ENCODE data around the gene CYB561A3.

The CYB561A3 gene

DNA sequence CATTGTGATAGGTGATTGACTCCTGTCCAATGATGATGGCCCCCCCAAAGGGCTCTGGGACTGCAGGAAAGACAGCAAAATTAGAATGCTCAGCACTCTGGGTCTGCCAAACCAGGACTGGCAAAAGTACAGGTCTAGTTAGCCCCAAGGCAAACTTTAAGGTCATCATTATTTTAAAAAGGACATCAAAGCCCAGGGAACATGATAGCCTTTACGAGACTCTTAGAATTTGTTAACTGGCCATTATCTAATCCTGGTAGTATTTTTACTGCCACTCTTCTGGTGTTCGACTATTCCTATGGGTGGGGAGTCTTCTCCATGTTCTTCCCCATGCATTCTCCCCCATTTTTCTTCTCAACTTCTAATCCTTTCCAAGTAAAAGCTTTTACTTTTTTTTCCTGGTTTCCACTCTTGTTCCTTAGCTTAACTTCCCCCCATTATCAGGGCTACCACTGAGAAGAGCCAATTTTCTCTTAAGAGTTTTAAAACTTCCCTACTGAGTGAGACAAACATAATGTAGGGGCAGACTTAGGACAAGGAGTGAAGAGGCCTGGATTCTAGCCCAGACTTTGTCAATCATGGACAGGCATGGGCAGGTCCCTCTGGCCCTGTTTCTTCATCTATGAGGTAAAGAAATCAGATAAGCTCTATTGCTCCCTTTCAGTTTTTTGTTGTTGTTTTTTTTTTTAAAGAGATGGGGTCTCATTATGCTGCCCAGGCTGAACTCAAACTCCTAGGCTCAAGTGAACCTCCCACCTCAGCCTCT is 35.9 kb downstream of the CYB561A3 start:
- DNase-seq (ENCODE audit: low read depth in 2 of 2), result no peak

DNA sequence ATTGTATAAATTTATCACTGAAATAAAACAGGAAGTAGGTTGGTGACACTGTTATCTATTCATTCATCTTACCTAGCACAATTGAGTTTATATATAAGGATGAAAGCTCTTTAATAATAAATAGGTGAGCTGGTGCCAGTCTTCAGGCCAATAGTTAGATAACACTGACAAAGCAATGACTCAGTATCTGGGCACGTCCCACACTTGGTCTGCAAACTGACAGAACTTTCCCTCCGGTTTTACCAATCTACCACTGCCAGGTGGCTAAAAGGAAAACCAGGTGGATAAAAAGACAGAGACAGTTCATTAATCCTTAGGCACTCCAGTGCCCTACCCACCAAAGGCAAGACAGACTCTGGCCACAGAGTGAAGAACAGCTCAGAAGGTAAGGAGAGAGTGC is 46.4 kb downstream of the CYB561A3 start:
- DNase-seq (ENCODE audit: low read depth in 2 of 2), result no peak

DNA sequence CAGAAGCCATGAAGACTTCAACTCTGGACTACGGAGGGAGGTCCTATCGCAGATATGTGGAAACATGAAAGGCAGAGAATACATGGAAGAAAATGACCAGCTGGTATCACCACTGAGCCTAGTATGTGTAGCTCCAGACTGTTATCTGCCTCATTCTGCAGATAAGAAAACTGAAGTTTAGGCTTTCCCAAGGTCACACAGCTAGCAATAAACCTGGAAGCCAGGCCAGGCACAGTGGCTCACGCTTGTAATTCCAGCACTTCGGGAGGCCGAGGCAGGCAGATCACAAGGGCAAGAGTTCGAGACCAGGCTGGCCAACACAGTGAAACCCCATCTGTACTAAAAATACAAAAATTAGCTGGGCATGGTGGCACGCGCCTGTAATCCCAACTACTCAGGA is 50.9 kb downstream of the CYB561A3 start:
- DNase-seq (ENCODE audit: low read depth in 2 of 2), result no peak

DNA sequence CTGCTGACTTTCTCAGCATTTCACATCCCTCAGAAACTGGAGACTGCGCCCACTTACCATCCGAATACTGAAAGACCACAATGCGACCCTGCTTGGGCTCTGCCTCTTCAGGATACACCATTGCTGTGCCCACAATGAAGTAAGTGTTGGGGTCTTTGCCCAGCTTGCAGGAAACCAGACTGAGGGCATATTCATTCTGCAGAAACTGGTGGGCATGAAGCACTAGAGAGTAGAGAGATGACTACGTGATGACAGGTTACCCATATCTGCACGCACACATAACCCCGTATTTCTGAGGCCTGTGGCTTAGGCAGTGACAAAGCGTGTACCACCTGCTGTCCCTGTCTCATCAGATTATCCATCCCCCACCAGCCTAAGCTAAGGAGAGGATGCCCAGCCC is 51.9 kb downstream of the CYB561A3 start:
- no peak for DNase-seq (ENCODE audit: low read depth in 2 of 2)

DNA sequence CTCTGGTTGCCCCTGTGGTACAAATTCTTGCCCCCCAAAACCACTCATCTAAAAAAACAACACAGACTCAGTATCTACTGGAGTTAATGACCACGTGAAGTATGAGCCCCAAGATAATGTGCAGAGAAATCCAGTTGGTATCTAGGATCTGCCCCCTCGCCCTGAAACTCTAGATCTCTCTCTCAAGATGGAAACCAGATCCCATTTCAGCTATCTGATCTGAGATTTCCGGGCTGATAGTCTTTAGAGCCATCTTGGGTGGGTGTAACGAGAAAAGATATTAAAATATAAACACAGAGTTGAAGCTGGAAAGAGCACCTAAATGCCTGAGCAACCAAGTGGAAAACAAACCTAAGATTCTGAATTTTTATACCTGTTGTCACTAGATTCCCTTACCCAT is 52.5 kb downstream of the CYB561A3 start:
- DNase-seq (ENCODE audit: low read depth in 2 of 2), result no peak

DNA sequence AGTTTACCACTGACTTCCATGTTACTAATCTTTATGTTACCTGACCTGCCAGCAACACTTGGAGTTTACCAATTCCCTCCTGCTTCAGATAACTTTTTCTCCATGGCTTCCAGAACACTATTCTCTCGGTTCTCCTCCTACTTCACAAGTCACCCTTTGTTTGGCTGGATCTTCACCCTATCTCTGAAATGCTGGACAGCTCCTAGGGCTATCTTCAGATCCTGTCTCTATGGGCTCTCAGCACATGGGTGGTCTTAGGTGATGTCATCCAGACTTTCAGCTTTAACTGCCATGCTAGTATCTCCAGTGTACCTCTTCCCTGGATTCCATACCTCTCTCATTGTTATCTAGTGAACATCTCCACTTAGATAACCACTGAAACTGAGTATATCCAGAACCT is 54.3 kb downstream of the CYB561A3 start:
- DNase-seq (ENCODE audit: low read depth in 2 of 2), result no peak

DNA sequence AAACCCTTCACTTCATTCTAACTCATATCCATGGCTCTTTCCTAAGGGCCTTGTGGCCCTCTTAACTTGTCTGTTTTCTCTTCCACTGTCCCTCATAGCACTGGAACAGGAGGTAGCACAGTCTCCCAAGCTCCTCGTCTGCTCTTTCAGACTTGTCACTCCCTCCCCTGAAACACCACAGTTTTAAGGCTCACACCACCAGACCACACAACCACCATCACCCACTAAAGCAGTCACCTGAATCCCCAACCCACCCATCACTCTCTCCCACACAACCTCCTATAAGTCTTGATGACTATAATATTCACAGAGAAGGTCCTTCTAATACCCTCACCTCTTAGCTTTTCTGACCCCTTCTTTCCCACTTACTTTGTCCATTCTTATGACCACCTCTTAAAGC is 55.5 kb downstream of the CYB561A3 start:
- DNase-seq (ENCODE audit: low read depth in 2 of 2), result no peak

DNA sequence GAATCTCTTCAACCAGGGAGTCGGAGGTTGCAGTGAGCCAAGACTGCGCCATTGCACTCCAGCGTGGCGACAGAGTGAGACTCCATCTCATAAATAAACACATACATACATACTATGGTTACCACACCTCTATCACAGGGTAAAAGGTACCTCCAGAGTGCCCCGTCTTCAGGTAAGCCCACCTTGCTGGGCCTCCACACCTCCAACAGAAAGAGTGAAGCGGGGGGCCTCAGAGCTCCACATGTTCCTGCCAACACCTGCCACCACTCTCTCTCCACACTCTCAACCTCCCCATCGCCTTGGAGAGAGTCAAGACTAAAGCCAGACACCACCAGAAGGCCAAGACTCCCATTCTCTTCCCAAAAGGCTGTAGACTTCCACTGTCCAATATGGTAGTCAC is 56.3 kb downstream of the CYB561A3 start:
- no peak for DNase-seq (ENCODE audit: low read depth in 2 of 2)

DNA sequence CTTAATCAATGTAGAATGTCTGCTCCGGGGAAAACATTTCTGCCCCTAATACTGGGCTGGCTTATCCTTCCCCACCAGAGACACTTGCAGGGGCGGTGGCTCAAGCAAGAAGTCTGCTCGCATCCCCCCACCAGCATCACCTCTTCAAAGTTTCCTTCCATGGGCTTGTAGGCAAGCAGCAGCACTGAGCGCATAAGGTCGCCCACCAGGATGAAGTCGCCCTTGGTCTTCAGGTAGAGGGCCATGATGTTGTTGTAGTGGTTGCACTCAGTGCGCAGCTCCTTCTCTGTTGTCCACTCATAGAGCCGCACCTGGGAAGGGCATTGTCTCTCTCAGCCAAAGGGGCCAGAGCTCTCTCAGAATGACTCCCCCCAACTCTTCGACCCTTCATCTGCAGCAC is 58.0 kb downstream of the CYB561A3 start:
- DNase-seq (ENCODE audit: low read depth in 2 of 2), result no peak

DNA sequence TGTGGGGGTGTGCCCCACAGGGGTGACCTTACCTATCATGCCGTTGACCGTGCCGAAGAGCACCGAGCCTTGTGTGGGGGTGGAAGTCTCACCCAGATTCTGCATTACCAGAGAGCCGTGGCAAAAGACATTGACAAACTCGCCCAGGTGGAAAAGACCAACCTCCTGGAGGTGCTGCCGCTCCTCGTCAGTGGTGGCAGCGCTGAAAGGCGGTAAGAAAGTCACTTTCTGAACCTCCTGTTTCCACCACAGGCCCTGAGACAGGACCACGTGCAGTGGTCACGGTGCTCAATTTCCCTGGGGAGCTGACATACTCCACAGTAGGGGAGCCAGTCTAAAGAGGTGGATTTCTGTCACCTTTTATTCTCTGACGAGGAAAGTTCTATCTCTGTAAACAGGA is 59.1 kb downstream of the CYB561A3 start:
- DNase-seq (ENCODE audit: low read depth in 2 of 2), result no peak
